KG1 (cell line): ENCODE measurements around the gene AP2M1.

Source experiments
- DNase-seq: peaks from one replicate; lab custom pipeline; 2025; lab: John Stamatoyannopoulos, UW

Gene AP2M1

DNA sequence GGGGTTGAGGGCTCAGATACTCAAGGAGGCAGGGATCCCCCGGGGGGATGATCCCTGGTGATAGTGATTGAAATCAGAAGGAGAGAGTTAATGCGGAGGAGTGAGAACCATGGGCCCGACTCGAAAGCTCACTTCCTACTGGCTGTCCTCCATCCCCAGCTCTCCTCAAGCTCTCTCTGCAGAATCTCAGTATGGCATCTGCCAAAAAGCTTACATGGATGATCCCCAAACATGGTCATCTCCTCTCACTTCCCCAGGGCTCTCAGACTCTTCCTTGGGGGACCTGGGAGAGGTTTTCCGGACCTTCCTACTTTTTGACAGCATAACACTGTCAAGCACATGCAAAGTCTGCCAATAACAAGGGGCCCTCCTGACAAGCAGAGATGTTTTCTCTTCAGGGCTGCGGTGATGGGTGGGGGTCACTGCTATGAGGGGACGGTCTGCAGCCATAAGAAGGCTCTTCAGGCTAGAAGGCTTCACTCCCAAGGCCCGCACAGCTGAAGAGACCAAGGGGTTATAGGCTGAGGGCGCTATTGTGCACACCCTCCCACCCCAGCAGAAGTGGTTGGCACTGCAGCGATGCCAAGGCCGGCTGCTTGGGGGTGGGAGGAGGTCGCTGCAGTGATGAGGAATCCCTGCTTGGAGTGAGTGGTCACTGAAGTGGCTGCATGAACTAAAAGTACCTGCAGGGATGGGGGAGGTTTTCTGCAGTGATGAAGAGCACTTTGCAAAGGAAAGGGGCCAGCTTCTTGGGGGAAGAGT is 53.9 kb downstream of the AP2M1 start:
- no peak for DNase-seq

DNA sequence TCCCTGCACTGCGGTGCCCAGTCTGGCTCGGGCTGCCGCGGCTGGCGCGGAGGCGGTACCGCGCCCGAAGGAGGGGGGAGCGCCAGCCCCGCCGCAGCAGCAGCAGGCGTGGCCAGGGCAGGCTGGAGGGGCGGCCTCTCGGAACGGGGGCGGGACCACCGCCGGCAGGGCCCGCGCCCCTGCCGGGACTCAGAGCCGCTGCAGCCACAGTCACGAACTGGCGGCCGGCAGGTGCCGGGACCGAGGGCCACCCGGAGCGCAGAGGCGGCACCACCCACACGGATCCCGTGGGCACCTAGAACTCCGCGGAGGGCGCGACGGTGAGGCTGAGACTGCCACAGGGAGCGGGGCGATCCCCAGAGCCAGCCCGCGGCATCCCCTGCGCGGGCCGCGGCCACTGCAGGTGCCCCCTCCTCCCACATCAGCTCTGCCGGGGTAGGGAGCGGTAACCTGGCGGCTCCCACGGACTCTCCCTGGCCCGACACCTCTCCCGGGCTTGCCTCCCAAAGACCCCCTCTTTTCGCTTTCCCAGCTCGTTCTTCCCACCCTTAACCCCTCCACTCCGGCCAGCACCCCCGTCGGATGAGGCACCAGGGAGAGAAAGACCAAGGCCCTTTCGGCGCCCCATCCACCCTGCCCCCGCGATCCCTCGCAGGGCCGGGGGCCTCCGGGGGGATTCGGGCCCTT is 54.9 kb downstream of the AP2M1 start, which contains the start of gene VWA5B2:
VWA5B2 (plus strand) TSS at position 192 of the 687 bp plus-strand sequence. CDS start 944 bp downstream, outside the sequence.
- DNase-seq = no peak

DNA sequence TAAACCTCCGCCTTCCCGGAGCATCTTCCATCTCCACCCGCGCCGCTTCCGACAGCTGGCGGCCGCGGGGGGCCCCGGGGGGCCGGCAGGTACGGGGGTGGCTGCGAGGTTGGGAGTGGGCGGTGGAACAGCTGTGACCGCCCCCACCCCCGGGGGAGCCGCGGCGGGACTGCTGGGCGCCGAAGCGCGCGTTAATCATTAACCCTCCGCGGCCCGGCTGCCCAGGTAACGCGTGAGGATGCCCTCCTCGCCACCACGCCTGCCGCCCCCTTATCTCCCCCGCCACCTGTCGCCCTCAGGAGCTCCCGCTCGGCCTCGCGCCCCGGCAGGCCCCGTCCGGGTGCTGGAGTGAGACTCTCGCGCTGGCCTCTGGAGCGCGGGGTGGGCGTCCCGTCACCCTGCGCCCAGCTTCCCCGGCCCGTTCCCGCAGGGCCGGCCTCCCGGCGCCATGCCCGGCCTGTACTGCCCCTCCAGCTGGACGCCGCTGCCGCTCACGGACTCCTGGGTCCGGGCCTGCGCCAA is 55.5 kb downstream of the AP2M1 start:
- no peak for DNase-seq

DNA sequence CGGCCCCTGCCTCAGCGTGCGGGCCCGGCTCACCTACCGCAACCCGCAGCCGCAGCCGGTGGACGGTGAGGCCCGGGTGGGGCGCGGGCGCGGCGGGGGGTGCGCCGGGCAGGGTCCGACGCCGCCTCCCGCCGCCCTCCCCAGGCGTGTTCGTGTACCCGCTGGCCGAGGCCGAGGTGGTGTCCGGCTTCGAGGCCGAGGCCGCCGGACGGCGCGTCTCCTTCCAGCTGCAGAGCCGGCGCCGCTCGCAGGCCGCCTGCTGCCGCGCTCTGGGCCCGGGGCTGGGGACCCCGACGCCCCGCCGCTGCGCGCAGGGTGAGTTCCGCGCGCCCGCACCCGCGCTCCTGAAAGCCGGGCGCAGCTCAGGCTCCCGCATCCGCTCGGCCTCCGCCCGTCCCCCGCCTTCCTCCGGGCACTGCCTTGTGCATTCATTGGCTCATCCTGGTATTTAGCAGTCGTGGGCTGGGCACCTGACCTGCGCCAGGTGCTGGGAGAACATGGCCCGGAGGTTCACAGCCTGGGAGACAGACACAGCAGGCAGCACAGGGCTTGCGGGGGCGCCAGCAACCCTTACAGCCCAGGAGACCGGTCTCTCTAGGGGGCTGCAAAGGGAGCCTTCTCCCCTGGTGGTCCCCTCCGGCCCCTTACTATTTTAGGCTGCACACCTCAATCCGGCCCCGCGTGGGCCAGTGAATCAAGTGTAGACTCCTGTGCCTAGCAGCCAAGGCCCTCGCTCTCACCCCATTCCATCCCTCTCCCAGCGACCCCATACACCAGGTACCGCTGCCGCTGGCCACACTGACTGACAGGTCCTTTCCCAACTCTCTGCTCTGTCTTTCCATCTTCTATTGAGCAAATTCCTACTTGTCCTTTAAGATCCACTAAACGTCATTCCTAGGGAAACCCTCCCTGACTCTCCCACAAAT is 56.2 kb downstream of the AP2M1 start:
- DNase-seq = no peak

DNA sequence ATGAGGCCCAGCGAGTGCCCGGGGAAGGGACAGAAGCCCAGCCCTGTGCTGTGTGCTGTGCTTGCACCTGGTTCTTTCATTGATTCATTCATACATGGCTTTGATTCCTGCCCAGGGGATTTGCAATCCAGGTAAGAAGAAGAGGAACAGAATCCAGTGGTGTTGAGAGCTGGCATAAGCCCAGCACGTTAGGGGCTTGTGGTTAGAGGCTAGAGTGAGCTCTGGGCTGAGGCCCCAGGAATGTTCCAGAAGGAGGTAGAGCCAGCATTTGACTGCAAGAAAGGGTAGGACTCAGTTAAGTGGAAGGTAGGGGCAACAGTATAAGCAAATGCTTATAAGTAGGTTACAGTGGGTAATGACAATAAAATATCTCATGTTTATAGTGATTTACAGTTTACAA is 57.0 kb downstream of the AP2M1 start:
- no peak for DNase-seq

DNA sequence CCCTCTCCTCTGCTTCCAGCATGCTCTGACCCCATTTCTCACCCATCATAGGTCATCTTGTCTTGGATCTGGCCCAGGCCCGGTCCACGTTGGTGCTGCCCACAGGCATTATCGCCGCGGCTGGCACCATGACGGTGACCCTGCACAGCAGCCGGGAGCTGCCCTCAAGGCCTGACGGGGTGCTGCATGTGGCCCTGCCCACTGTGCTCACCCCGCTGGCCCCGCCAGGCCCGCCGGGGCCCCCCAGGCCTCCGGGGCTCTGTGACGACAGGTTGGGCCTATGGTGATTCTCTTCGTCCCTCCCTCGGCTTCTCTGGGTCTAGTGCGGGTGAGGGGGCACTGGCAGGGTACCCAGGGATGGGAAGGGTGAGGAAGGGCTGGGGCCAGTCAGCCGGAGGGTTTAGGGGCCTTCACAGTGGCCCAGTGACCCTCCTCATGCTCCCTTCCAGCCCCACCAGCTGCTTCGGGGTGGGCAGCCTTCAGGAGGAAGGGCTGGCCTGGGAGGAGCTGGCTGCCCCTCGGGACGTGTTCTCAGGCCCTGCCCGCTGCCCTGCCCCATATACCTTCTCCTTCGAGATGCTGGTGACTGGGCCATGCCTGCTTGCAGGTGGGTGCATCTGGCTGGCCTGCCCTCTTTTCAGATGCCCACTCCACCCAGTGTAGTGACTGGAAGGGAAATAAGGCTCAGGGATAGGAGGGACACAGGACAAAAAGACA is 58.6 kb downstream of the AP2M1 start:
- no peak for DNase-seq
